NCI-H345 treated with DMSO at 0.1 percent for 48 hours (cell line): ENCODE measurements around the gene PPM1B.
"Not testable (repeated sequence)": the region's sequence is repeated elsewhere in the genome, so short reads cannot be mapped to it uniquely, and the experiment has no call there.

Experiments
- DNase-seq: peaks from one replicate; lab custom pipeline; 2025; ENCODE audit not compliant: unreplicated experiment; lab: John Stamatoyannopoulos, UW

PPM1B gene

GRCh38 chr2:44155666-44156446 is 12.8 kb upstream of the PPM1B start:
- no peak for DNase-seq

DNA sequence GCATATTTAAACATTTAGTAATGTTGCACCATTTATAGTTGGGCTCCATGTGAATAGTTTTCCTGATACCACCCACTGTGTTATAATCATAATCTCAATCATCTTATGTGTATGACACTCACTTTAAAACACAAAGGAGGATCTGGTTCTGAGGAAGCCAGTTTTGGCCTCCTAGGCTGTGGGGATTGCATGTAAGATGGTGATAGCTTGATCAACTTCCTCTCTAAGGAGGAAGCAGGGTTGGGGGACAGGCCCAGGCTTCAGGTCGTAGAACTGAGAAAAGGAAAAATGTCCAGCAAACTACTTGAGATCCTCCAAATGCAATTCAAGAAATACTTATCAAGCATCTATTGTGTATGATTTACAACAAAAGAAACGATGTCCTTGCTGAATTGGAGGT is 4.9 kb upstream of the PPM1B start:
- no peak for DNase-seq

- DNase-seq: no peak
These were observed 4.1 kb upstream of the PPM1B start for GRCh38 chr2:44164617-44165016.

DNA sequence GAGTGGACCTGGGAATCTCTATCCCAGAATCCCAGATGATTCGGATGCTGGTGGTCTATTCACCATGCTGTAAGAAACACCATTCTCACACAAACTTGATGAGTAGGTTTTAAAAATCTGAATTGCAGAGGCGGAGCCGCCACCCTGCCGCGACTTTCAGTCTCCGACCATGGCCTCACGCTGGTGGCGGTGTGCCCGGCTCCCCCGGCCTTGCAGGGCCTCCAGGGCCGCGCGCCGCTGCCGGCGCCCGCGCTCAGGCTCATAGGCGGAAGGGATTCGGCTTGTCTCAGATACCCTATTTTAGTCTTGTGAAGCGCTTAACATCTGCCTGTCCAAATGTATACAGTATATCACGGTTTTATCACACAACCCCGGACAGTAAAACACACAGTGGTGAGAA is 2.6 kb upstream of the PPM1B start:
- DNase-seq: no peak

DNA sequence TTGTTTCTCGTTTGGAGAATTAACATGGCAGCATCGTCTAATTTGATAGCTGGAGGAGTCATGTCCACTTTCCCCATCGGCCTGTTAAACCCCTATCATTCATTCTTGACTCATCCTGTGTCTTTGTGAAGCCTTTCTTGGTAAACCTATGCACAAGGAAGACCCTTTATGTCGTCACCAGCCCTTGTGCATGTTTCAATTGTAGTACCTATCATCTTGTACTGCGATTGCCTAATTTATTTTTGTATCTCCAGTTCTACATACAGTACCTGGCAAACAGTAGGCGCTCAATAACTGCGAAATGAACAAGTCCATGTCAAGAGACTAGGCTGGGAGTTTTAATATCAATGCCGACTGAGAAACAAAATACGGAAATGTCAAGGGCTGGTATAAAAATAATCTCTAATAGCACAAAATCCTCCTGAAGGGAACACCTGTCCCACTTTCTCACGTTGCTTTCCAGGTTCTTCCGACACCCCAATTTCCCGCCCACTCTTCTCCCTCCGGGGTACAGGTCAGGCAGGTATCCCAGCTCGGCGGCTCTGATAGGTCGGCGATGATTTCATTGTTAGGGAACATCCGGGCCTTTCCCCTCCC is 1.3 kb upstream of the PPM1B start:
- DNase-seq: no peak

- peak; percentile 100 for DNase-seq
These were observed 581 bp upstream of the PPM1B start for GRCh38 chr2:44167908-44168680.

DNA sequence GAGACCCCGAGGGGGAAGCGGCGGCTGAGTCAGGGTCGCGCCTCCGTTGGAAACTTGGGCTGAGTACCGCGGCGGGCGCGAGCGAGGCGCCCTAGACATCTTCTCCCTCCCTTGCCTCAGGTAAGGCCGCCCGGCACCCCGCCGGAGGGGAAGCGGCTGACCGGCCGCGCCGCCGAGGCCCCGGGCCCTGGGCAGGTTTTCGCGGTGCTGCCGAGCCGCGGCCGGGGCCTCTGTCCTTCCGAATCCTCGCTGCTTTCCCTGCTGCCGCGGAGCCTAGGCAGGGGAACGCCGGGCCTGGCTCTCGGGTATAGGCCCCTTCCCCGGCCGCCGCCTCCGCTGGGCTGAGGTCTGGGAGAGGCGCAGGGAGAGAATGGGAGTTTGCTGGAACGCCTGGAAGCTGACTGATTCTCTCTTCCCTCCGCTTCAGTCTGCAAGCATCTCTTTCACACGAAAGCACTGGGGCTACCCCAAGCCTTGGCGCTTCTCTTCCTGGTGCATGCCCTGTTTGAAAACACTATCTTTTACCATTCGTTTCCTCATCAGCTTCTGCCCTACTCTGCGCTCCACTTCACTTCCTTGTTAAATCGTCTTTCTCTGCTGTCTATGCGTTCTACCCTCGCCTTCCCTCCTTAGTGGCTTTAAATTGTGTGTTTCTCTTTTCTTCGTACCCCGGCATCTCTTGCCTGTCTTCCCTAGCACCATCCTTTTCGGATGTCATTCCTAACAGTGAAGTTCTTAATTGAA is 652 bp downstream of the PPM1B start:
- no peak for DNase-seq

DNA sequence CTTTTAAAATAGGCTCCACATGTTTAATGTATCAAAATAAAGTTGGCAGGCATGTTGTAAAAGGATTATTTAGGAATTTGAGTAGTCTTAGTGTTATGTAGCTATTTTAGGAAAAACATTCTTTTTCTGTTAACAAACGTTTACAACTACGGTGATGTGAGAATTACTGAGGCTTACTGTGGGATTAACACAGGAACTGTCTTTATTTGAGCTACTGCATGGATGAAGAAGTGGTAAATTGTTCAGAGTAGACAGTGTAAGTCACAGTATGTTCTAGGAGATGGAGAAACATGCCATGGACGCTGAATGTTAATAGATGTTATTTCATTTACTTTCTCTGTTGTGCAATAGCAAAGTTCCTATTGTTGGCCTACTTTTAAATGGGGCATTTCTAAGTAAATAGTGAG is 1.6 kb downstream of the PPM1B start:
- DNase-seq: no peak

DNA sequence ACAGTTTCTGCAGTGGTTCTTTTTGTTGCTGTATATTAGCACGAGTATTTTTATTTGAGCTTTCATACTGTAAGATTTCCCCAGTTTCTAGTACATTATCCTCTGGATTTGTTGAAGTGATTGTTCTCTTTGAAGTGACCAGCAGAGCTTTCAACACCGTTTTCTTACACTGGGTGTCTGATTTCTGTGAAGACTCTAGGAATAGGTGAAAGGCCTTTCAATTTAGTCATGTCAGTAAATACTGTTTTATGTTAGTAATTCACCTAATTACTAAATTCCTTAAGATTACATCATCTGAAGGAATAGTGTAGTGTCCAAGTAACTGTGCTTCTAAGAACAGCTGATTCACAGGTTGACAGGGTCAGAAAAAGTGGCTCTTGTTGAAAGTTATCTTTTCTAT is 2.3 kb downstream of the PPM1B start:
- DNase-seq: no peak

GRCh38 chr2:44171442-44171841 is 2.8 kb downstream of the PPM1B start:
- DNase-seq: not testable (repeated sequence)

DNA sequence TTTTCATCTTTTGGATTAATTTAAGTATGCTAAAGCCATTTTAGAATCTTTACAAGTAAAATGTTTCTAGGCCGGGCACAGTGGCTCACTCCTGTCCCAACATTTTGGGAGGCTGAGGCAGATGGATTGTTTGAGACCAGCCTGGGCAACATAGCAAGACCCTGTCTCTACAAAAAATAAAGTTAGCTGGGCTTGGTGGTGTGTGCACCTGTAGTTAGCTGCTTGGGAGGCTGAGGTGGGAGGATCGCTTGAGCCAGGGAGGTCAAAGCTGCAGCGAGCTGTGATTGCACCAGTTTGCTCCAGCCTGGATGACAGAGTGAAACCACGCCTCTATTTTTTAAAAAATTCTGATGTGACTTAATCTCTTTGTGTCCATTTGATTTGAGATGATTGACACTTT is 3.9 kb downstream of the PPM1B start:
- DNase-seq: no peak

DNA sequence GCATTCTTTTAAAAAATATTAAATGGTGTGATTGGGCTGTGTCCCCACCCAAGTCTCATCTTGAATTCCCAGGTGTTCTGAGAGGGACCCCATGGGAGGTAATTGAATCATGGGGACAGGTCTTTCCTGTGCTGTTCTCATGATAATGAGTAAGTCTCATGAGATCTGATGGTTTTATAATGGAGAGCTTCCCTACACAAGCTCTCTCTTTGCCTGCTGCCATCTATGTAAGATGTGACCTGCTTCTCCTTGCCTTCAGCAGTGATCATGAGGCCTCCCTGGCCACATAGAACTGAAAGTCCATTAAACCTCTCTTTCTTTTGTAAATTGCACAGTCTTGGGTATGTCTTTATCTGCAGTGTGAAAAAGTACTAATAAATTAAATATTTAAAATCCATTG is 10.3 kb downstream of the PPM1B start:
- no peak for DNase-seq

GRCh38 chr2:44181648-44182047 is 13.0 kb downstream of the PPM1B start:
- no peak for DNase-seq

- no peak for DNase-seq
These were observed 15.4 kb downstream of the PPM1B start for GRCh38 chr2:44184106-44184505.

- no peak for DNase-seq
These were observed 18.1 kb downstream of the PPM1B start for GRCh38 chr2:44186810-44187209.

DNA sequence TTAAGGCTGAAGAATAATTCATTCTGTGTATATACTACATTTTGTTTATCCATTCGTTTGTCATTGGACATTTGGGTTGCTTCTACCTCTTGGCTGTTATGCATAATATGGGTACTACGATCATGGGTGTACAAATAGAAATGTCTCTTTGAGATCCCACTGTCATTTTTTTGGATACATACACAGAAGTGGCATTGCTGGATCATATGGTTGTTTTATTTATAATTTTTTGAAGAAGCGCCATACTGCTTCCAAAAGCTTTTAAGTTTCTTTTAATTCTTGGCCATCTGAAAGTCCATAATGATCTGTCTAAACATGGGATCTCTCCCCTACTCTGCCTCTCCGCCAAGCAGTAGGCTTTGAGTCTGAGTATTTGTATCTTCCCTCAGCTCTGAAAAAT is 18.6 kb downstream of the PPM1B start:
- no peak for DNase-seq

GRCh38 chr2:44188696-44189095 is 20.0 kb downstream of the PPM1B start:
- DNase-seq: no peak

GRCh38 chr2:44189104-44189503 is 20.4 kb downstream of the PPM1B start:
- DNase-seq: no peak

DNA sequence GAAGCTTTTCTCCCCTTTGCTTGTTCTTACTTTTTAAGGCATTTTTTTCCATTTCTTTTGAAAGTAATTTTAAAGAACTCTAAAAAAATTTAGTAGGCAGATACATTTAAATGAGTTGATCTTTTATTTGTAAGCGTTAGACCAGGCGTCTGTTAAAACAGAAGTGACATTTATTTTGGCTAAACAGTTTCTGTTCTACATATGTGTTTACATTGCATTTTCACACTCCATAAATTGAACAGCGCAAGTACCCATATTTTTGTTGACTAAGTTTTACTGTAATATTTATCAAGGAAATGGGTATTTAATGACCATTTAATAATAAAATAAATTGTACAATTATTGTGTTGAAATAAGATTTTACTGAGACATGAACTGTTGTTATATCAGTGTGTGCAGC is 21.9 kb downstream of the PPM1B start:
- no peak for DNase-seq

- no peak for DNase-seq
These were observed 23.1 kb downstream of the PPM1B start for GRCh38 chr2:44191739-44192138.

DNA sequence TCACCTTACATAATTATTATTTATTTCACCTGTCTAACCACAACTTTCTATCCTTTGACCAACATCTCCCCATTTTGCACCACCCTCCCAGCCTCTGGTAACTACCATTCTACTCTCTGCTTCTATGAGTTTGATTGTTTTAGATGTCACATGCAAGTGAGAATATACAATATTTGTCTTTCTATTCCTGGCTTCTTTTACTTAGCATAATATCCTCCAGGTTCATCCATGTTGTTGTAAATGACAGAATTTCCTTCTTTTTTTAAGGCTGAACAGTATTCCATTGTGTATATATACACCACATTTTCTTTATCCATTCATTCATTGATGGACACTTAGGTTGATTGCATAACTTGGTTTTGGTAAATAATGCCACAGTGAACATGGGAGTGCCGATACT is 24.0 kb downstream of the PPM1B start:
- no peak for DNase-seq
